Activated T-helper 2 cell treated with anti-CD3 and anti-CD28 coated beads, Interferon-gamma antibody, Interleukin-2, Interleukin-4, amounts not matched to agents 10 μg/mL and 5 μg/mL and 100 μg/mL, durations not matched to agents 14 hours and 24 hours and 36 hours (primary cell): Measurements from ENCODE around the gene SERINC2. TPM values are rescaled to one million over a fixed set of nuclear protein-coding genes. Genes with fewer than 3 reads are reported as not detected.
"Not testable (repeated sequence)": the region's sequence is repeated elsewhere in the genome, so short reads cannot be mapped to it uniquely, and the experiment has no call there.

ENCODE experiments used
- DNase-seq: peaks from one replicate; pipeline ENCODE4 v3.0.0; 2021; ENCODE audit warnings: low spot score
- H3K27ac Mint-ChIP-seq: one replicate; pipeline ENCODE4 v1.8.0; 2021; ENCODE audit warnings: mixed read lengths
- H3K27me3 Mint-ChIP-seq: one replicate; pipeline ENCODE4 v1.8.0; 2021; ENCODE audit warnings: low read depth, mixed read lengths
- H3K36me3 Mint-ChIP-seq: one replicate; pipeline ENCODE4 v1.8.0; 2021; ENCODE audit warnings: low read depth, mixed read lengths
- H3K4me1 Mint-ChIP-seq: one replicate; pipeline ENCODE4 v1.8.0; 2021; ENCODE audit warnings: low read depth, mixed read lengths
- H3K4me3 Mint-ChIP-seq: one replicate; pipeline ENCODE4 v1.8.0; 2021; ENCODE audit warnings: low read depth, mild to moderate bottlenecking, moderate library complexity, mixed read lengths
- H3K9me3 Mint-ChIP-seq: one replicate; pipeline ENCODE4 v1.8.0; 2021; ENCODE audit warnings: mixed read lengths
- intact Hi-C: fragments of 100-400 bp; cut with micrococcal nuclease; formaldehyde crosslinking; loops from one replicate; pipeline ENCODE4 v1.15.1; 2023
- total RNA-seq: library from RNA; stranded (reverse); gene quantifications from 2 replicates; pipeline ENCODE4 v1.2.3, GENCODE V29; 2022

Gene SERINC2
- total RNA-seq, 1 donor from 2014 or later, result 0.27 TPM

DNA sequence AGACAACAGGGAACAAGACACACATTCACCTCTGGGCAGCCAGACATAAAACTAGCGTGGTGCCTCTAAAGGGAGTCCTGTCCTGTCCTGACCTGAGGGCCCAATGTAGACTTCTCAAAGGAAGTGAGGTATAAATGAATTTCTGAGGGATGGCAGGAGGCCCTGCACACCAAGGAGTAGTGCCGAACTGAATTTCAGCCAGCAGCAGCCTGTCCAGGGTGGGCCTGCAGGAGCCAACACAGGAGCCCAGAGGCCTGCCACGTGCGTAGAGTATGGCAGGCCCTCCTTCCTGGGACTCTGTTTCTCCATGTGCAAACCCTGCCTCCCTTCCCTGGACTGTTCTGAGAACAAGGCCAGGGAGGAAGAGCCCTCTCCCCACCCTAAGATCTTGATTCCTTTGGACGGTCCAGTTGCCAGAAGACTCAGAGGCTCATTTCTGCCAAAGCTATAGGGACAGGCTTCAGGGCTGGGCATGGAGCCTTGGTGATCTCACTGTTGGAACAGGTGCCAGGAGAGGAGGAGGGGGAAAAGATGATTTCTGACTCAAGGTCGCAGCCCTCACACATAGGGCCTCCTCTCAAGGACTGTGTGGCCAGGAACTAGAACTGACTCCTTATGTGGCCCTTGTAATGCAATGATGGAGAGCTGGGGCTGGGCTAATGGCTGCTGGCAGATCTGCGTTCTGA lies 38.4 kb upstream of the SERINC2 start:
- Mint-ChIP-seq H3K27me3 (peaks cover 11% of the 10 kb centered on the region), H3K4me1 (peaks cover 13% of the 10 kb centered on the region), H3K27ac (no peak overlapping the region), H3K4me3 (no peak overlapping the region), H3K9me3 (no peaks in the 10 kb centered on the region), H3K36me3 (no peaks in the 10 kb centered on the region)
- intact Hi-C loops, result no loop called here
- no peak for DNase-seq

DNA sequence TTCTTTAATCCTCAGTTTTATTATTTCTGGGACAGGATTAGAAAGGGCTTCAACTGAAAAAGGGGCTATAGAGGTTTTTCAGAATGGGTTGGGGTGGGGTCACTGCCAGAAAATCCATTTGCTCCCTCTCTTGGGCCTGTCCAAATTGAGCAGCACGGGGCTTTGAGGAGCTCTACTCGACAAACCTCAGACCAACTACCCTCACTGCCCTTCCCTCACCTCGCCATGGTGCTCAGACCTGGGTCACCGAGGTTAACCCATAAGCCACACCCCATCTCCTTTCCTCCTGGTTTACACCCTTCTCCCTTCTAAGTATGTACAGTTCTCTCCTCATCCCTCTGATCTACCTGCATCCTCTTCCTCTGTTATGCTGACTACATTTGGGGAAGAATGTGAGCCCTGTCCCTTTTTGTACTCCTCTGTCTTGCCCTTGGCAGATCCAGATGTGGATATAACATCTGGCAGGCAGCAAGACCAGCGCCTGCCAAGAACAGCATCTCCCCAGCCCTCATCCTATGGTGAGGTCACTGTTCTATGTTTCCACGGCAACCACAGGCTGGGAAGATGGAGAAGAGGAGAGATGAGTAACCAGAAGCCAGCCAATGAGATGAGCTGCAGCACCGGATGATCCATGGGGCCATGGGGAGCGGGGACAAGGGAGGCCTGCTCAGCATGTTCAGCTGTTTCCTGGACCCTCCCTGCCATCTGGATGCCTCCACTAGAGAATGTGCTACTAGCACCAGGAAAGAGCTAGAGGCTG lies 36.5 kb upstream of the SERINC2 start:
- H3K27me3 Mint-ChIP-seq, result peaks cover 11% of the 10 kb centered on the region
- no peaks in the 10 kb centered on the region for H3K36me3 Mint-ChIP-seq
- H3K9me3 Mint-ChIP-seq, result no peaks in the 10 kb centered on the region
- no peak for DNase-seq
- peaks cover 13% of the 10 kb centered on the region for H3K4me1 Mint-ChIP-seq
- intact Hi-C loops, result no loop called here
- H3K4me3 Mint-ChIP-seq, result no peak overlapping the region
- no peak overlapping the region for H3K27ac Mint-ChIP-seq

DNA sequence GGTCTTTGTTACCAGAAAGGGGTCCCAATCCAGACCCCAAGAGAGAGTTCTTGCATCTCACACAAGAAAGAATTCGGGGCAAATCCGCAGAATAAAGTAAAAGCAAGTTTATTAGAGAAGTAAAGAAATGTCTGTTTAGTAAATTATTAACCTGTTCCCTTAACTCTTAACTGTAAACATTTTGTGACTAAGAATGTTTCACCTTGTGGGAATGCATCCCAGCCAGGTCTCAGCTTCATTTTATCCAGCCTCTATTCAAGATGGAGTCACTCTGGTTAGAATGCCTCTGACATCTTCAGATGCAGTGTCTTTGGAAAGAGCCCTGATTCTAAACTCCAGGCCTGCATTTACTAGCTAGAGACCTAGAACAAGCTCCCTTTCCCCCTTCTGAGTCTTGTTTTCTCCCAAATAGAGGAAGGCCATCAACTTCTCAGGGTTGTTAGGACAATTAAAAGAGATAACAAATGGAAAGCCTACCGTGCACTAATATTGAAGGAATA lies 35.6 kb upstream of the SERINC2 start:
- DNase-seq, result no peak
- H3K4me1 Mint-ChIP-seq, result peaks cover 12% of the 10 kb centered on the region
- no peak overlapping the region for H3K4me3 Mint-ChIP-seq
- no peaks in the 10 kb centered on the region for H3K9me3 Mint-ChIP-seq
- no peak overlapping the region for H3K27ac Mint-ChIP-seq
- peaks cover 15% of the 10 kb centered on the region for H3K27me3 Mint-ChIP-seq
- intact Hi-C loops, result no loop called here
- H3K36me3 Mint-ChIP-seq, result no peaks in the 10 kb centered on the region

DNA sequence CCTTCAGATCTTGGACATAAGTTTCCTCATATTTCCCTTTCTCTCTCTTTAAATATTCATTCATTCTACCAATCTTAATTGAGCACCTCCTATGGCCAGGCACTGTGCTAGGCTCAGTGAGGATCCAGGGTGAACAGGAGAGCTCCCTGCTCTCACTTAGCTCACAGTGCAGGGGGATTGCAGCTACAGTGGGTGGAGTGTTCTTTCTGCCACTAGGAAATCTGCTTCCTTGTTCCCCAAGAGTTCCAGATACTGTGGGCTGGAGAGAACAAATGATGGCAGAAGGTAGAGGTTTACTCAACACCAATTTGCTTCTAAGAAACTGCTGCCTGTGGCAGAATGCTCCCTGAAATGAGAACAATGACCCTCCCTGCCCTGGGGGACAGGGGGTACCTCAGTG lies 35.0 kb upstream of the SERINC2 start:
- Mint-ChIP-seq H3K27ac (no peak overlapping the region), H3K9me3 (no peaks in the 10 kb centered on the region), H3K4me3 (no peak overlapping the region), H3K36me3 (no peaks in the 10 kb centered on the region), H3K4me1 (peaks cover 7% of the 10 kb centered on the region), H3K27me3 (peaks cover 15% of the 10 kb centered on the region)
- no peak for DNase-seq
- intact Hi-C loops, result no loop called here

DNA sequence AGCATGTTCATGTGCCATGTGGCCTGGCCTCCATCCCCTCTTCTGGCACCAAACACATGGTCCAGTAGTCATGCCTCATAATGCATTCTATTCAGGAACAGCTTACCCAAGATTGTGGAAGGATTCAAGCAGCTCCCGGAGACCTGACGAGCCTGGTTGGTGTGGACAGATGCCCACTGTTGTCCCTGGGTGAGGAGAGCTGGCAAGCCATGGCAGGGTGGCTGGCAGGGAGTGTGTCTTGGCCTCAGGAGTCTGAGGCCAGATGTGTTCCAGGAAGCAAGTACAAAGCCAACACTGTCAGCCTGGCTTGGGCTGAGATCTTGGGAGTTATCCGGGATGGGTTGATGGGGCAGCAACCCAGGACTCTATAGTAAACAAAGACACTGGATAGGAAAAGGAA lies 32.8 kb upstream of the SERINC2 start:
- Mint-ChIP-seq H3K4me3 (no peak overlapping the region), H3K4me1 (peaks cover 1% of the 10 kb centered on the region), H3K36me3 (no peaks in the 10 kb centered on the region), H3K27me3 (peaks cover 9% of the 10 kb centered on the region), H3K9me3 (no peaks in the 10 kb centered on the region), H3K27ac (no peak overlapping the region)
- intact Hi-C loops, result no loop called here
- no peak for DNase-seq

DNA sequence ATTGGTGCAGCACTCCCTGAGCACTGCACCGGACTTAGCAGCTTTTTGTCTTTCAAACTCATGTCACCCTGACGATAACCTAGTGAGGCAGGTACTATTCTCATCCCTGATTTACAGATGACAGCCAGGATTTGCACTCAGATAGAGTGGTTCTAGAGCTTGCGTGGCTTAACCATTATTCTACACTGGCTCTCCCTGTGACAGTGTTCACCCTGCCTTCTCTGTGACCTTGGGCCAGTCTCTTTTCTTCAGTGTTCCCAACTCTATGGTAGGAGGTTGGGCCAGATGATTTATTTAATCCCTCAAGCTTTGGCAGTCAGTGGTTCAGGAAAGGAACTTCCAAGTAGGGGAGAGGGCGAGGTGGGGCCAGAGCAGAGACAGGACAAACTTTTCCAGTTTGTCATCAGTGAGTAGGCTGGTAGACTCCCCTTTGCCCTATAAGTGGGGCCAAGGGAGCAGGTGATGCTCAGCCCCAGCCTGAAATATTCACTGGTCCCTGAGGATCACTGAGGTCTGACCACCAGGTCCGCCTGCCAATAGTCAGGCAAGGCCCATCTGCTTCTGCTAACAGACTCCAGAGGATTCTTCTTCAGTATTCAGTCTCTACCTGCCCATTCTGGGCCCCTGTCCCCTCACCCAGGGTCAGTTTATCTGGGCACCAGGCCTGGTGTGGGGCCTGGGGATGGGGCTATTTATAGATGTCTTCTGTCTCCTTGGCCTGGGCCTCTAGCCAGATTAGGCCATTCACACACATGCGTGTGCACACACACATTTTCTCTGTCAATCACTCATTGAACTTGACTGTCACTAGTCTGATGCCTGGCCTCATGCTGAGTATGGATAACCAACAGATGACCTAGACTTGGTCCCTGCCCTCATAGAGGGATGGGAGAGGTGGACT lies 31.4 kb upstream of the SERINC2 start:
- peaks cover under 1% of the 10 kb centered on the region for H3K4me1 Mint-ChIP-seq
- H3K27ac Mint-ChIP-seq, result no peak overlapping the region
- H3K9me3 Mint-ChIP-seq, result no peaks in the 10 kb centered on the region
- peaks cover 9% of the 10 kb centered on the region for H3K27me3 Mint-ChIP-seq
- H3K36me3 Mint-ChIP-seq, result no peaks in the 10 kb centered on the region
- H3K4me3 Mint-ChIP-seq, result no peak overlapping the region
- no peak for DNase-seq
- intact Hi-C loops, result no loop called here

DNA sequence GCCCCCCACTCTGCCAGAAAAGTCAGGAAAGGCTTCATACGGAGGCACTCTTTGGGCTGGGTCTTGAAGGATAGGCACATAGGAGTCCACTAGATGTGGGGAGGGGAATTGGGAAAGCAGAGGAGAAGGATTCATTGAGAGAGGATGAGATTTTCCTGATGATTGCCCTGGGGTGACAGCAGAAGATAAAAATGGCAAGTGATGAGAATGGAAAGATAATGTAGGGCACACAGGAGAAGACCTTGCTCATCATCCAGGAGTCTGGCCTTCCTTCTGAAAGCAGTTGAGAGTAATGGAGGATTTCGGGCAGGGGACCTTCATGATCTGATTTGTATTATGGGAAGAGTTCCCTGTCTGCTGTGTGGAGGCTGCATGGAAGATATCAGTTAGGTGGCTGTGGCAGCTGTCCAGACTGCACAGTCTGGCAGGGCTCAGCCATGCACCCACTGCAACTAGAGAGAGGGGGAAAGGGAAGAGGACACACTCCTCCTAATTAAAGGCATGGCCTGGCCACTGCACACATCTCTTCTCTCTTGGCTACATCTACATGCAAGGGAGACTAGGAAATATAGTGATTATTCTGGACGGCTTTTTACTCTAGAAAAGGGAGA lies 30.5 kb upstream of the SERINC2 start:
- intact Hi-C loops, result no loop called here
- Mint-ChIP-seq H3K4me3 (no peak overlapping the region), H3K4me1 (no peaks in the 10 kb centered on the region), H3K27me3 (peaks cover 9% of the 10 kb centered on the region), H3K9me3 (no peaks in the 10 kb centered on the region), H3K36me3 (no peaks in the 10 kb centered on the region), H3K27ac (no peak overlapping the region)
- no peak for DNase-seq

DNA sequence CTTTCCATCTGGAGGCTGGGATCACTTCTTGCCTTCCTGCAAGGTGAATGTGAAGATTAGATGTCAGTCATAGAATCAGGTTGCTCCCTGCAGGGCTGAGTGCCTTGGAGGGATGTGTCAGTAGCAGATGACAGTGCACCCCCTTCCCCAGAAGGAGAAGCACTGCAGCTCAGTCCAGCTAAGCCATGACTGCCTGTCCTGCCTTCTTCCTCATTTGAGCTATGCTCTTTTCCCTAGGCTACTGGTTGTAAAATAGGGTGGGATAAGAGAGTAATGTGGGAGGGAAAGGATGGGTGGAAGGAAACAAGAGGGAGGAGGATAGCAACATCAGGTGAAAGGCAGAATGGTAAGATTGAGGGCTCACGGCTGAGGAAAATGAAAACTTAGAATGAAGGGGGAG lies 29.0 kb upstream of the SERINC2 start:
- intact Hi-C loops, result no loop called here
- no peak overlapping the region for H3K4me3 Mint-ChIP-seq
- peaks cover 9% of the 10 kb centered on the region for H3K27me3 Mint-ChIP-seq
- DNase-seq, result no peak
- H3K36me3 Mint-ChIP-seq, result no peaks in the 10 kb centered on the region
- no peaks in the 10 kb centered on the region for H3K9me3 Mint-ChIP-seq
- no peak overlapping the region for H3K27ac Mint-ChIP-seq
- no peaks in the 10 kb centered on the region for H3K4me1 Mint-ChIP-seq

DNA sequence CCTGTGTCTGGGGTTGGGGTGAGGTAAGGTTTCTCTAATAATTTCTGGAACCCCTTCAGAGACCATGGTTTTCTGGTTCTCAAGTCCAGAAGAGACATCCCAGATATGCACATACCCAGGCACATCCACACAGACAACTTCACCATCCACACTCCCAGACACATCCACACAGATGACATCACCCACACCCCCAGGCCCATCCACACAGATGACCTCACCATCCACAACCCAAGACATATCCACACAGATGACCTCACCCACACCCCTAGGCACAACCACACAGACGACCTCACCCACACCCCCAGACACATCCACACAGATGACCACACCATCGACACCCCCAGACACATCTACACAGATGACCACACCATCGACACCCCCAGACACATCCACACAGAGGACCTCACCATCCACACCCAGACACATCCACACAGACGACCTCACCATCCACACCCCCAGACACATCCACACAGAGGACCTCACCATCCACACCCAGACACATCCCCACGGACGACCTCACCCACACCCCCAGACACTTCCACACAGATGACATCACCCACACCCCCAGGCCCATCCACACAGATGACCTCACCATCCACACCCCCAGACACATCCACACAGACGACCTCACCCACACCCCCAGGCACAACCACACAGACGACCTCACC lies 26.3 kb upstream of the SERINC2 start:
- H3K27me3 Mint-ChIP-seq, DNase-seq, H3K9me3 Mint-ChIP-seq, H3K4me1 Mint-ChIP-seq, H3K27ac Mint-ChIP-seq, intact Hi-C loops, H3K36me3 Mint-ChIP-seq, H3K4me3 Mint-ChIP-seq: not testable (repeated sequence)

DNA sequence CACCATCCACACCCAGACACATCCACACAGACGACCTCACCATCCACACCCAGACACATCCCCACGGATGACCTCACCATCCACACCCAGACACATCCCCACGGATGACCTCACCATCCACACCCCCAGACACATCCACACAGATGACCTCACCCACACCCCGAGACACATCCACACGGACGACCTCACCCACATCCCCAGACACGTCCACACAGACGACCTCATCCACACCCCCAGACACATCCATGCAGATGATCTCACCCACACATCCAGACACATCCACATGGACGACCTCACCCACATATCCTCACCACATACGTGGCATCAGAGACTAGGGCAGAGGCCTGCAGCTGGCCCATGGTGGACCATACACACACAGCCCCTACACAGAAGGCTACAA lies 25.4 kb upstream of the SERINC2 start:
- no peaks in the 10 kb centered on the region for H3K4me1 Mint-ChIP-seq
- H3K36me3 Mint-ChIP-seq, result no peaks in the 10 kb centered on the region
- H3K4me3 Mint-ChIP-seq, result no peak overlapping the region
- DNase-seq, result no peak
- H3K9me3 Mint-ChIP-seq, result no peaks in the 10 kb centered on the region
- intact Hi-C loops, result no loop called here
- peaks cover 2% of the 10 kb centered on the region for H3K27me3 Mint-ChIP-seq
- no peak overlapping the region for H3K27ac Mint-ChIP-seq

DNA sequence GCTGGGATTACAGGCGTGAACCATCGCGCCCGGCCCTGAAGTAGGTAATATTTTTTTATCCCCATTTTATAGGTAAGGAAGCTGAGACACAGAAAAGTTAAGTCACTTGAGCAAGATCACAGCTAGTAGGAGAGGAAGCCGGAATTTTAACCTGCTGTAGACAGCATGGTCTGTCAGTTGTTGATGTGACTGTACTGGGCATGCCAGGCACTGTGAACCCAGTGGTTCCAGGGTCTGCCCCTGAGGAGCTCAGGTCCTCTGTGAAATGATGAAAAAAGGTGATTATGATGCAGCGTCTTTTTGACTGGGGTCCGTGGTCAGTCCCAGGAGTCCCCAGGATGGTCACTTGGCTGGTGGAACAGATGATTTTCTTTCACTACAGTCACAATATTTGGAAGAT lies 23.4 kb upstream of the SERINC2 start:
- Mint-ChIP-seq H3K4me3 (no peak overlapping the region), H3K27me3 (no peaks in the 10 kb centered on the region), H3K27ac (no peak overlapping the region), H3K36me3 (no peaks in the 10 kb centered on the region), H3K4me1 (peaks cover 5% of the 10 kb centered on the region), H3K9me3 (no peaks in the 10 kb centered on the region)
- no peak for DNase-seq
- intact Hi-C loops, result no loop called here

DNA sequence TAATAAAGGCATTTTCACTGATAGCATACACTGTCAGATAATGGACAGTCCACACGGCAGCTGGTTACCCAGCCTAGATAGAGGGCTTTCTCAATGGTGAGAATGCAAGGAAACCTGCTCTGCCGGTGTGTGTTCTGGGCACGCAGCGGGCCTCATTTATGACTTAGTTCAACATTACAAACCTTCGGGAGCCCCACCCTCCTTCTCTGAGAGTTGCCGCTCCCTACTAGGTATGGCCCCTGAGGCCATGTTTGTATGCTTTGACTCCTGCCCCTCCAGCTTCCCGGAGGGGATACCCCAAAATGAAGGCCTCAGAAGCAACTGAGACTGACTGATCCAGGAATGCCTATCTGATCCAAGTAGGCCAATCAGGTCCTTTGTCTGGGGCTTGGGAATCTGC lies 22.9 kb upstream of the SERINC2 start:
- DNase-seq, result no peak
- Mint-ChIP-seq H3K9me3 (no peaks in the 10 kb centered on the region), H3K4me1 (peaks cover 9% of the 10 kb centered on the region), H3K4me3 (no peak overlapping the region), H3K36me3 (no peaks in the 10 kb centered on the region), H3K27me3 (no peaks in the 10 kb centered on the region), H3K27ac (no peak overlapping the region)
- intact Hi-C loops, result no loop called here
